Testis (tissue), 3 donors: ENCODE data around the gene RARS2. TPM values are rescaled to one million over a fixed set of nuclear protein-coding genes. Genes with fewer than 3 reads are reported as not detected.

Experiments used
- DNase-seq: peaks from one replicate; pipeline ENCODE4 v3.0.0-alpha.2; 2019
- H3K27ac ChIP-seq, 2 donors: fragments of 200-600 bp; sonication (generic); one replicate each; pipeline ENCODE4 v1.5.1; 2019
- H3K27me3 ChIP-seq: fragments of 200-600 bp; sonication (generic); one replicate; pipeline ENCODE4 v1.5.1; 2019
- H3K36me3 ChIP-seq: fragments of 200-600 bp; sonication (generic); one replicate; pipeline ENCODE4 v1.5.1; 2017; ENCODE audit warnings: low read depth; ENCODE audit errors: missing control alignments
- H3K4me1 ChIP-seq: fragments of 200-600 bp; sonication (generic); one replicate; pipeline ENCODE4 v1.5.1; 2019
- H3K4me3 ChIP-seq, 2 donors: fragments of 200-600 bp; sonication (generic); one replicate each; pipeline ENCODE4 v1.5.1; 2017 to 2019
- H3K9me3 ChIP-seq: fragments of 200-600 bp; sonication (generic); one replicate; pipeline ENCODE4 v1.5.1; 2017
- CTCF ChIP-seq, 3 experiments: fragments of 450-650 bp in 2 of 3; fragments of 200-600 bp in 1 of 3; sonication (generic) in 1 of 3; IDR thresholded peaks; one replicate each; pipeline ENCODE4 v1.5.1; 2016 to 2019; ENCODE audit warnings: antibody characterized with exemption in 3 of 3, mild to moderate bottlenecking in 2 of 3, moderate library complexity in 1 of 3
- POLR2A ChIP-seq: fragments of 450-650 bp; IDR thresholded peaks from one replicate; pipeline ENCODE4 v1.6.1; 2017; ENCODE audit warnings: antibody characterized with exemption, mild to moderate bottlenecking, moderate library complexity
- WGBS, 2 donors: methylation state at CpG; one replicate each; pipeline ENCODE4 v1.1.5; 2018; 5-methylcytosine and 5-hydroxymethylcytosine counted together
- intact Hi-C: fragments of 100-400 bp; cut with DNase I; formaldehyde crosslinking; loops from one replicate; pipeline ENCODE4 v1.15.1; 2023; ENCODE audit warnings: low total_unique reads
- polyA plus RNA-seq: library from polyadenylated mRNA; stranded (reverse); fragments of 350-450 nt; fragmentation: Illumina TruSeq; extraction: RNeasy Lipid Tissue Mini Kit (QIAGEN cat#74804); gene quantifications from one replicate; pipeline ENCODE4 v1.2.3, GENCODE V29; 2014; ENCODE audit warnings: low read depth, low replicate concordance; ENCODE audit not compliant: insufficient read depth
- total RNA-seq, 2 donors: library from RNA; depleted of rRNA; stranded (reverse); fragments of >200 nt; gene quantifications; one replicate each; pipeline ENCODE4 v1.2.3, GENCODE V29; 2016

RARS2 gene
- total and polyA plus RNA-seq, 3 donors from 2014 or later: 33.1 to 50.9 (median 35.7) TPM

DNA sequence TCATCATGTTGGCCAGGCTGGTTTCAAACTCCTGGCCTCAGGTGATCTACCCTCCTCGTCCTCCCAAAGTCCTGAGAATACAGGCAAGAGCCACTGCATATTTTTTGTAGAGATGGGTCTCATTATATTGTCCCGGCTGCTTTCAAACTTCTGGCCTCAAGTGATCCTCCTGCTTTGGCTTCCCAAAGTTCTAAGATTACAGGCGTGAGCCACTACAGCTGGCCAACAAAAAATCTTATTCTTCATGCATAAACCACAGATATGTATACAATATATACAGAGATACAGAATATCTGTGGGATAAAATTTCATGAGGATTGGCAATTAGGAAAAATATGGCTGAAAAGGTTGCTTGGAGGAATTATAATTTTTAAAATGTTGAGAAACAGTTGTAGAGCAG is 67.1 kb downstream of the RARS2 start:
- no peaks in the 10 kb centered on the region for H3K4me1 ChIP-seq
- H3K9me3 ChIP-seq: no peaks in the 10 kb centered on the region
- no peak for DNase-seq
- no peak overlapping the region for H3K4me3 ChIP-seq
- WGBS, 2 donors: 79 to 93% methylated on average over 3 of the region's 3 CpGs
- no peaks in the 10 kb centered on the region for H3K27me3 ChIP-seq
- intact Hi-C loops: no loop called here
- H3K36me3 ChIP-seq: peaks cover 5% of the 10 kb centered on the region
- no peak overlapping the region for H3K27ac ChIP-seq
- TF ChIP-seq POLR2A: no peak
- TF ChIP-seq CTCF (IDR thresholded peaks at IDR 0.05): no peak

- H3K36me3 ChIP-seq: peaks cover 5% of the 10 kb centered on the region
- no peaks in the 10 kb centered on the region for H3K4me1 ChIP-seq
- TF ChIP-seq POLR2A (no peak), CTCF (IDR thresholded peaks at IDR 0.05) (no peak)
- DNase-seq: no peak
- 92 to 93% methylated on average over 8 of the region's 8 CpGs for WGBS, 2 donors
- H3K9me3 ChIP-seq: no peaks in the 10 kb centered on the region
- no peak overlapping the region for H3K4me3 ChIP-seq
- H3K27ac ChIP-seq: no peak overlapping the region
- no peaks in the 10 kb centered on the region for H3K27me3 ChIP-seq
- intact Hi-C loops: no loop called here
These were observed 71.3 kb downstream of the RARS2 start for GRCh38 chr6:87518453-87518852.

DNA sequence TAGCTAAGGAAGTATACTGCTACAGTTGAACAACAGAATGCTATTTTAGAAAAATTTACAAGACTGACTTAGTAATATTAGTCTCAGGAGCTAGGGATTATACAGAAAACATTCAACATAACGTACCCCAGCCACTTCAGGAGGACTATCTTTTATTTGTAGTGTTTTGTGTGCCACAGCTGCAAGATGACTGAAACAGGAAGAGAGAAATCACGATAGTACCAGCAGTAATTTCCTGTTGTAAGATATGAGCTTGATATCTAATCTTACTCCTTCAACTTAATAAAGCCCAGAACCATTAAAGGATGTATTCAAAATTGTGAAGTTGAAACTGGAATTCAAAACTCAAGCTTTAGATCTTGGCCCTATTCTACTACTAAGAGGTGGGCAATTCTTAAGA is 75.0 kb downstream of the RARS2 start:
- Histone ChIP-seq H3K27ac (no peak overlapping the region), H3K9me3 (no peaks in the 10 kb centered on the region), H3K4me1 (no peaks in the 10 kb centered on the region), H3K4me3 (no peak overlapping the region), H3K27me3 (no peaks in the 10 kb centered on the region), H3K36me3 (peaks cover 5% of the 10 kb centered on the region)
- intact Hi-C loops: no loop called here
- 52 to 62% methylated on average over 2 of the region's 2 CpGs for WGBS, 2 donors
- TF ChIP-seq POLR2A: no peak
- no peak for DNase-seq

GRCh38 chr6:87504441-87504840 is 85.3 kb downstream of the RARS2 start:
- 54 to 58% methylated on average over 1 of the region's 1 CpG for WGBS, 2 donors

DNA sequence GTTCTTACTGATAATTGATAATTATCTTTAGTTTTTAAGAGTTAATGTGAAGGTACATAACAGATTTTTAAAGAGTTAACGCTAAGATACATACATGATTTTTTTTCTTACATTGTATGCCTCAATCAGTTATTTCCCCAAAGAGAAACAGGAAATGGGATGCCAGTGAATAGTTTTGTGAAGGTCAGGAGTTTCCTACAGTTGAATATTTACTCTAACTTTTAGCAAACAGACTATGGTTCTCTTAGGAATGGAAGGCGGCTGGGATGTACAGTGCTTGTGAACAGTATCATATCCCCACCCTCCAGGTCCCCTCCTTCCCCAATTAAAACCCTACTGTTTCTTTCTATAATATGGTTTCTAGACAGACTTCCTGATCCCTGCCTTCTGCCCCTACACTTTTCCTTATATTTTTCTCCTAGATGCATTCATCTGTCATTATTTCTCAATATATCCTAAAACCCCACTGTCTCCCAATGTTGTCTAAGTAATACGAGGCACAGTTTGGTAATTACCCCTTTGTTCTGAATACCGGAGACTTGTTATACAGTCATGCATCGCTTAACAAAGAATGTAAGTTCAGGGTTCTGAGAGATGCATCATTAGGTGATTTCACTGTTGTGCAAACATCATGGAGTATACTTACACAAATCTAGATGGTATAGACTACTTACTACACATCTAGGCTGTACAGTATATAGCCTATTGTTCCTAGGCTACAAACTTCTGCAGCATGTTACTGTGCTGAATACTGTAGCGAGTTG is 87.8 kb downstream of the RARS2 start:
- Histone ChIP-seq H3K4me3 (no peak overlapping the region), H3K9me3 (no peaks in the 10 kb centered on the region), H3K27me3 (no peaks in the 10 kb centered on the region), H3K4me1 (no peaks in the 10 kb centered on the region), H3K36me3 (no peaks in the 10 kb centered on the region), H3K27ac (no peak overlapping the region)
- DNase-seq: no peak
- intact Hi-C loops: no loop called here
- TF ChIP-seq POLR2A: no peak
- no peak for TF ChIP-seq CTCF (IDR thresholded peaks at IDR 0.05)
- 85 to 93% methylated on average over 6 of the region's 6 CpGs for WGBS, 2 donors

More at GRCh38 chr6:87504441-87504840, 85.3 kb downstream of the RARS2 start:
- no peak overlapping the region for H3K27ac ChIP-seq
- H3K36me3 ChIP-seq: no peaks in the 10 kb centered on the region
- no peak overlapping the region for H3K4me3 ChIP-seq
- no peak for DNase-seq
- no peaks in the 10 kb centered on the region for H3K4me1 ChIP-seq
- H3K9me3 ChIP-seq: no peaks in the 10 kb centered on the region
- intact Hi-C loops: no loop called here
- no peaks in the 10 kb centered on the region for H3K27me3 ChIP-seq
- no peak for TF ChIP-seq POLR2A
- no peak for TF ChIP-seq CTCF (IDR thresholded peaks at IDR 0.05)
